Epithelial cell of prostate (primary cell): Measurements from ENCODE around the gene MAJIN.

Source experiments
- DNase-seq: peaks from one replicate; pipeline ENCODE4 v3.0.0-alpha.2; 2011; ENCODE audit warnings: low read depth, low spot score
- H3K27ac ChIP-seq: fragments of 450-650 bp; 2 replicates; pipeline ENCODE4 v1.5.1; 2017; ENCODE audit warnings: mild to moderate bottlenecking

MAJIN gene

GRCh38 chr11:64896448-64897022, 75.4 kb downstream of the MAJIN start:
- no peak overlapping the region for H3K27ac ChIP-seq
- DNase-seq, result no peak

- DNase-seq, result no peak
- H3K27ac ChIP-seq, result no peak overlapping the region
These were observed 77.0 kb downstream of the MAJIN start for GRCh38 chr11:64894812-64895452.

DNA sequence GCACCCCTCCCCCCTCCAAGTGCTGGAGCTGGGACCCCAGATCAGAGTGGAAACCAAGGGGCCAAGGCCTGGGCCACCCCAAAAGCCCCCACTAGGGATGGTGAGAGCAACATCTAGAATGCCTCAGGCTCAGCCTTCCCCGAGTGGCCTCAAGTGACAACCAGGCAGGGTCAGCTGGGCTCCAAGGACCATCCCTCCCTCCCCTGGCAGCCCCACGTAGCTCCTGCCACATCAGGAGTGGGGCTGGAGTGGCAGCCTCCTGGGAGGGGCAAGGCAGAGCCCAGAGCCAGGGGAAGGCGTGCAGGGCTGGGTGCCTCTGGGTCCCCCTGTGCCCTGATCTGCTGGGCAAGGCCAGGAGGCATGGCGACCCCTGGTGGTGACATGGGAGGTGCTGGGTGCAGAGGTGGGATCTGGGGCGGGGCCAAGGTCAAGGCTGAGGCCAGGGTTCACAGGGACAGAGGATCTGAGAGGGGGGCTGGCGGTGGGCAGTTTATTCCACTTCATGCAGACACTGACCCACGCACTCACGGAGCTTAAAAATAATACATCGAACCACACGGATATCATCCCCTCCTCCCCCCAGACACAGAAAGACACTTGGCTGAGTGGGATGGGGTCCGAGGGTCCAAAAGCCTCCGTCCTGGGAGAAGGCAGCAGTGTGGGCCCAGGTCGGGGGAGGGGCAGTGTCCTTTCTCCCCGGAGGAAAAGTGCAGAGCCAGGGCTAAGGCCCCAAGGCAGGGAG, 77.7 kb downstream of the MAJIN start:
- DNase-seq, result no peak
- no peak overlapping the region for H3K27ac ChIP-seq

DNA sequence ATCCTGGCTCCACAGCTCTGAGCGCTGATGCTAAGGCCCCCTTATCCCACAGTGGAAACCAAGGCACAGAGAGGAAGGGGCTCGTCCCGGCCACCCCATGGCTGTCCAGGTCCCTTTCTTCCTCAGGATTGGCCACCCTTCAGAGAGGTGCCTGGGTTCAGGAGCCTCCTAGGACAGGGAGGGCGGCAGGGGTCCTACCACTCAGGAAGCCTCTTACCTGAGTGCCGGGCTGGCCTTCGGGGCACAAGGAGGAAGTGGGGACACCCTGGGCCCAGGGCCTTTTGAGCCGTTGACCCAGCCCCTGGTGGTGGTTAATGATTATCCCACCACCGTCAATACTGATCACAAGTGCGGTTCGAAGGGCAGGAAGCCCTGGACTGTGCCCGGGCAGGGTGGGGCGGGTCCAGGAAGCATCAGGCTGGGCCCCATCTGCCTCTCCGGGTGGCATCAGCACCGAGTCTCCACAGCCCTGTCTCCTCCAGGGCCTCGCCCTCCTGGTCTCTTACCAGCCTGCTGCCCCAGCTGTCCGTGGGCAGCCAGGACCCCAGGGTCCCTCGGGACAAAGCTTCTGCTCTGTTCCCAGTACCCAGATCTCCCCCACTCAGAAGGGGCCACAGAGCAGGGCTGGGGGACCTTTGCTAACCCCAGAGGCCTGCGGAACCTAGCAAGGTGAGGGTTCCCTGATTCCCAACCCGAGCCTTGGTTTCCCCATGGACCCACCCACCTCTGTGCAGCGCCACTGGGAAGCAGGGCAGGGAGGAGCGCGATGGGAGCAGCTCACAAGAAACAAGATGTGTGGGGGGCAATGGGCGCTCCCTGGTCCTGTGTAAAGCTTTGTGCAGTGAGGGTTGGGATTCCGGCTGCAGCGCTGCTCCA, 78.5 kb downstream of the MAJIN start:
- no peak for DNase-seq
- H3K27ac ChIP-seq, result no peak overlapping the region

DNA sequence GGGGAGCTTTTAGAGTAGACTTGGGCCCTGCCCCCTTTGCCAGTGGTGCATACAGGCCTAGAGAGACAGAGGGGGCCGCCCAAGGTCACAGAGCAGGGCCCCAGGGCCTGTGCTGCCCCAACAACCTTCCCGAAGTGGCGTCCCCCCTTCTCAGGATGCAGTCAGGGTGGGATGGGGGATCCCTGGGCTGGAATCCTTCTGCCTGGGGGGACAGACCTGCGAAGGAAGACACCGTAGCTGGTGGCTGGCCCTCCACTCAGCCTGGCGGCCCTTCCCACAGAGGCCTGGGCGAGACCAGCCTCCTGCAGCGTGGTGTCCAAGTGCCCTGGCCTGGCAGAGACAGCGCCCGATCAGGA, 79.1 kb downstream of the MAJIN start:
- DNase-seq, result no peak
- H3K27ac ChIP-seq, result no peak overlapping the region

GRCh38 chr11:64892411-64892831, 79.5 kb downstream of the MAJIN start:
- no peak overlapping the region for H3K27ac ChIP-seq
- no peak for DNase-seq

DNA sequence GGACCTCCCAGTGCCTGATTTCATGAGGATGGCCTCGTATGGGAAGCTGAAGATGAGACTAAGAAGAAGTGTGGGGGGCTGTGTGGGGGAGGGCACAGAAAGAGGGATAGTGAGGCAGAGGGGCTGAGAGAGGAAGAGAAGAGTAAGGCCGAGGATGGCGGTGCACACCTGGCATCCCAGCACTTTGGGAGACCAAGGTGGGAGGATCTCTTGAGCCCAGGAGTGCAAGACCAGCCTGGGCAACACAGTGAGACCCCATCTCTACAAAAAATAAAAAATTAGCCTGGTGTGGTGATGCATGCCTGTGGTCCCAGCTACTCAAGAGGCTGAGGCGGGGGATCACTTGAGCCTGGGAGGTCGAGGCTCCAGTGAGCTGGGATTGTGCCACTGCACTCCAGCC, 80.0 kb downstream of the MAJIN start:
- DNase-seq, result no peak

GRCh38 chr11:64891215-64891848, 80.6 kb downstream of the MAJIN start:
- H3K27ac ChIP-seq, result no peak overlapping the region
- no peak for DNase-seq

More for the DNA sequence above, 80.0 kb downstream of the MAJIN start:
- H3K27ac ChIP-seq, result no peak overlapping the region

DNA sequence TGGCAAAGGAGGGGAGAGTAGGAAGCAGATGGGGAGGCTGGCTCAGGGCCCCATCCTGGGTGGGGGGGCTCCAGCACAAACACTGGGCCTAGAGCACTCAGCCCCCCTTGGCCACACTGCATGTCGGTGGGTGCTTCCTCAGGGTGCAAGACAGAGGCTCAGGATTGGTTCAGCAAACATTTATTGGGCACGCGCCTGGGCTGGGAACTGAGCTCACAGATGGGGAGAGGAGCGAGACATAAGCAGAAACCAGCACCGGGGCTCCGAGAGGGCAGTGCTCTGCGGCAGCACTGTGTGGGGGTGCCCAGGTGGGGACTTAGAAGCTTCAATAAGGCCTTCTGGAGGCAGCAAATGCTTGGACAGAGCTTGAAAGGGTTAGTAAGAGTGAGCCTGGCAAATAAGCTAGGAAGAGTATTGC, 81.4 kb downstream of the MAJIN start:
- no peak overlapping the region for H3K27ac ChIP-seq
- DNase-seq, result no peak

DNA sequence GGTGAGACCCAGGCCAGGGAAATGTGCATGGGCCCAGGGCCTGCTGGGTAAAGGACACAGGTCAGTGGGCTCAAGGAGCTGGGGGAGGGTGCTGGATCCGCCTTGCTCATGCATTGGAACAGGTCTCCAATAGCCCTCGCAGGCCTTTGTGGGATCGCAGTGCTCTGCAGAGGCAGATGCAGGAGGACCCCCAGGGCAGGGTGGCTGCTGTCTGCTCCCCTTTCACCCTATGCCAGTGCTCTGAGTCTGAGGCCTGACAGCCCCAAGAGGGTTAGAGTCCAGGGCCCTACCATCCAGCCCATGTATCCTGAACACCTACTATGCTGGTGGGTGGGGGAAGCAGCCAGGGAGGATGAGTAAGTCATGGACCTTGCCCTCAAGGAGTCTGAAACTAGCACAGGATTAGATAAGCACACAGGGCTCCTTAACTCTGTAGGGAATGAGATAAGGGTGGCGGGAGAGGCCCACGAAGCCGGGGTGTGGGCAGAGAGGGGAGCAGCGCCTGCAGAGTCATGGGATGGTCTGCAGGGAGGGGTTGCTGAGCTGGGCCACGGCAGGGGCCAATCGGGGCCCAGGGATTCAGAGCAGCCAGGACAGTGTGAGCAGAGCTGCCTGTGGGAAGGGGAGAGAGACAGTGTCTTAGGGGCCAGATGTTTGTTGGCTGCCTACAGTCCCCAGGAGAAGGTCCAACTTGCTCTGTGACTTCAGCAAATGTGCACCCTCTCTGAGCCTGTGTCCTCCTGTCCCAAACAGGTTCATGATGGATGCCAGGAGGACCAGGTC, 83.0 kb downstream of the MAJIN start:
- no peak for DNase-seq
- no peak overlapping the region for H3K27ac ChIP-seq

DNA sequence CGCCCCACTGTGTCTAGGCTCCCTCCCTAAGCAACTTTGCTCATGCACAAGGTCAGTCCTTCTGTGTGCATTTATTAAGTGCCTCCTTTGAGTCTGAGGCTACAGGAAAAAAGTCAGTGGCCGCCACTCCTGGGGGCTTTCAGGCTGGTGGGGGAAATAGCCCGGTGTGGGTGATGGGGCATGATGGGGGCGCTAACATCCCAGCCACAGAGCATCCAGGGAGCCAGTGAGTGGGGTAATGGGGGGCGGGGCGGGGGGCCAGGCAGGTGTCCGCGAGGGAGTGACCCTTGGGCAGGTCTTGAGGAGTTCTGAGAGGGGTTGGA, 83.5 kb downstream of the MAJIN start:
- no peak overlapping the region for H3K27ac ChIP-seq
- DNase-seq, result no peak
